Stimulated activated CD8-positive, alpha-beta memory T cell treated with anti-CD3 and anti-CD28 coated beads, Interleukin-12 subunit alpha, Interleukin-12 subunit beta, amount 100 ng/mL, for 4 hours (primary cell): Measurements from ENCODE around the gene MRPL28.
"Not testable (repeated sequence)": the region's sequence is repeated elsewhere in the genome, so short reads cannot be mapped to it uniquely, and the experiment has no call there.

Experiments used
- DNase-seq: peaks from one replicate; pipeline ENCODE4 v3.0.0-alpha.2; 2020; ENCODE audit warnings: low read depth

The MRPL28 gene

GRCh38 chr16:370443-370842 is at the start of gene MRPL28:
Gene MRPL28, minus strand, starts transcription at chr16:370538. Its CDS starts 320 bp downstream, at chr16:370218.
- DNase-seq: peak; percentile 79

GRCh38 chr16:415170-415498 is 44.8 kb upstream of the MRPL28 start:
- not testable (repeated sequence) for DNase-seq

- DNase-seq: no peak
Measured at GRCh38 chr16:414395-415169, 44.2 kb upstream of the MRPL28 start.

GRCh38 chr16:411576-412265 is 41.4 kb upstream of the MRPL28 start:
- DNase-seq: no peak

GRCh38 chr16:410516-411178 is 40.3 kb upstream of the MRPL28 start:
- DNase-seq: no peak

- no peak for DNase-seq
Measured at GRCh38 chr16:407253-407652, 36.9 kb upstream of the MRPL28 start.

GRCh38 chr16:405548-406506 is 35.5 kb upstream of the MRPL28 start:
- DNase-seq: no peak

- DNase-seq: no peak
Measured at GRCh38 chr16:404971-405486, 34.7 kb upstream of the MRPL28 start.

GRCh38 chr16:401468-402348 is 31.4 kb upstream of the MRPL28 start, which contains the start of gene DECR2:
Gene DECR2, plus strand, starts transcription at chr16:401885. Its CDS starts 79 bp downstream, at chr16:401964.
- DNase-seq: peak; percentile 99

GRCh38 chr16:400061-400591 is 29.8 kb upstream of the MRPL28 start:
- no peak for DNase-seq

- no peak for DNase-seq
Measured at GRCh38 chr16:399340-400019, 29.1 kb upstream of the MRPL28 start.

- DNase-seq: no peak
Measured at GRCh38 chr16:398561-399339, 28.4 kb upstream of the MRPL28 start.

- no peak for DNase-seq
Measured at GRCh38 chr16:397736-398332, 27.5 kb upstream of the MRPL28 start.

GRCh38 chr16:397135-397661 is 26.9 kb upstream of the MRPL28 start, which contains the start of gene NME4:
Gene NME4, plus strand, starts transcription at chr16:397199. Its CDS starts 24 bp downstream, at chr16:397223.
- no peak for DNase-seq

GRCh38 chr16:396605-397004 is 26.3 kb upstream of the MRPL28 start:
- no peak for DNase-seq

- no peak for DNase-seq
Measured at GRCh38 chr16:396199-396598, 25.9 kb upstream of the MRPL28 start.

- DNase-seq: no peak
Measured at GRCh38 chr16:392450-393030, 22.2 kb upstream of the MRPL28 start.

GRCh38 chr16:391885-392335 is 21.6 kb upstream of the MRPL28 start:
- peak; percentile 75 for DNase-seq
